T-helper 17 cell (primary cell): ENCODE results near the gene SQOR. TPM values are rescaled to one million over a fixed set of nuclear protein-coding genes. Genes with fewer than 3 reads are reported as not detected.

Source experiments
- ATAC-seq: fragments of 150-1000 bp; cut with Tn5 transposase; 2 replicates; pipeline ENCODE4 v1.10.0; 2021; ENCODE audit warnings: mild to moderate bottlenecking, moderate library complexity
- DNase-seq, 3 donors: peaks; one replicate each; pipeline versions ENCODE4 v3.0.0 to v3.0.0-alpha.2; 2020 to 2021
- H3K9me3 ChIP-seq: one replicate; pipeline ENCODE4 v1.7.0; 2013; ENCODE audit warnings: low read length, mild to moderate bottlenecking; ENCODE audit not compliant: control insufficient read depth, poor library complexity, severe bottlenecking
- H3K27ac Mint-ChIP-seq: one replicate; pipeline ENCODE4 v1.8.0; 2022; ENCODE audit warnings: mild to moderate bottlenecking, moderate library complexity, mixed read lengths
- H3K27me3 Mint-ChIP-seq: one replicate; pipeline ENCODE4 v1.8.0; 2022; ENCODE audit warnings: mixed read lengths
- H3K36me3 Mint-ChIP-seq: one replicate; pipeline ENCODE4 v1.8.0; 2022; ENCODE audit warnings: low read depth, mixed read lengths
- H3K4me1 Mint-ChIP-seq: one replicate; pipeline ENCODE4 v1.8.0; 2022; ENCODE audit warnings: mild to moderate bottlenecking, mixed read lengths
- H3K4me3 Mint-ChIP-seq: one replicate; pipeline ENCODE4 v1.8.0; 2022; ENCODE audit warnings: mild to moderate bottlenecking, moderate library complexity, mixed read lengths
- total RNA-seq, 4 donors: library from RNA in 2 of 4; stranded (reverse) in 2 of 4; gene quantifications; one replicate each; pipeline ENCODE4 v1.2.3 and lab custom pipeline; 2022 to 2026

The SQOR gene
- total RNA-seq, 2 donors from 2014 or later, result 36.5 to 39.0 TPM

DNA sequence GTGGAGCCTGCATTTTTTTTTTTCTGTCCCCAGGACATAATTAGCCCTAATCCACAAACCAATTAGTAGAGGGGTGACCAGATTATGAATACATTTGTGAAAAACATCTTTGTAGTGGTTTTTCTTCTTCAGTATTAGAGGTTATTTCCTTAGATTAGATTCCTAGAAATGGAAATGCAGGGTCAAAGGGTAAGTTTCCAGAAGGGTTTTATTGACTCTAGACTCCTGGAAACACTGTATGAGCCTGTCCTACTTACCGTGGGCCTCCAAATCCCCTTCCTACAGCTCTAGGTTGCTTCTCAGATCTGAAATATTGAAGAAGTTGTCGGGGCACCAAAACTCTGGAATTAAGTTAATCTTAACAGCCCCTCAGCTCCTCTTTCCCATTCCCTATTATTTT lies 22.4 kb downstream of the SQOR start:
- H3K27me3 Mint-ChIP-seq, result no peaks in the 10 kb centered on the region
- H3K4me3 Mint-ChIP-seq, result no peak overlapping the region
- no peaks in the 10 kb centered on the region for H3K9me3 ChIP-seq
- peak overlapping the region; percentile 75 for H3K27ac Mint-ChIP-seq
- ATAC-seq (no peak), DNase-seq (no peak)
- H3K4me1 Mint-ChIP-seq, result peaks cover 43% of the 10 kb centered on the region
- peaks cover 5% of the 10 kb centered on the region for H3K36me3 Mint-ChIP-seq

DNA sequence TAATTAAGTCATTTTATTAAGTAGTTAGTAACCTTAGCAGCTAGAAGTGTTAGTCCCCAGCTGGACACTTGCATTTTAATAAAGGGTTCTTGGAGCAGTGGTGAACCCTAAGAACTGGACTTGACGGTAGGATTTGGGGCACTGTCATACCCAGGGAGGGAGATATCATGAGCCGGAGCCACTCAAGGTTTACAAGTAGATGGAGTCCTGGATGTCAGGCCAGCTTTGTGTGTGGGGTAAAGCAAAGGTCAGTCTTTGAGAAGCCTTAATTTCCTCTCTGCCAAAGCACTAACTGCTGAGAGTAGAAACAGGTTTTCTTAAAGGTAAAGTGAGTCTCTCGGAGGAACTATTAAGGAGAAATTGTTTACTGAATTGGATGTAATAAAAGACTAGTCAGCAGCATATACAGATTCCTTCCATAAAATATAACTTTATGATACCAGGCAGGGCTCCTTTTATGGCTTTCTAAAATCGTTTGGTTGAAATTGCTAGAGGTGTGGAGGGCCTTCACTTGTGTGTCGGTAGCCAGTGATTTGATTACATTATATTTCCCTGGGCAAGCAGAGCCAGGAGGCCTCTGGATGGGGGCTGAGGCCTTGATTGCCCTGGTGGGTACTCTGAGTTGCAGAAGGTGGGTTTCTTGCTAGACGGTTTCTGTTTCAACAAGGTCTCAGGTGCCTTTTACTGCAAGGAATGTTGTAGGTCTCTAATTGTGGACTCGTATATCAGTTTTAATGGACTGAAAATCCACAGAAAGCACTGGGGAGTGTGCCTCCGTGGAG lies 23.1 kb downstream of the SQOR start:
- Mint-ChIP-seq H3K36me3 (peaks cover 5% of the 10 kb centered on the region), H3K4me3 (no peak overlapping the region), H3K27me3 (no peaks in the 10 kb centered on the region), H3K27ac (peak overlapping the region; percentile 75), H3K4me1 (peaks cover 42% of the 10 kb centered on the region)
- ATAC-seq, result no peak
- no peak for DNase-seq
- H3K9me3 ChIP-seq, result no peaks in the 10 kb centered on the region

DNA sequence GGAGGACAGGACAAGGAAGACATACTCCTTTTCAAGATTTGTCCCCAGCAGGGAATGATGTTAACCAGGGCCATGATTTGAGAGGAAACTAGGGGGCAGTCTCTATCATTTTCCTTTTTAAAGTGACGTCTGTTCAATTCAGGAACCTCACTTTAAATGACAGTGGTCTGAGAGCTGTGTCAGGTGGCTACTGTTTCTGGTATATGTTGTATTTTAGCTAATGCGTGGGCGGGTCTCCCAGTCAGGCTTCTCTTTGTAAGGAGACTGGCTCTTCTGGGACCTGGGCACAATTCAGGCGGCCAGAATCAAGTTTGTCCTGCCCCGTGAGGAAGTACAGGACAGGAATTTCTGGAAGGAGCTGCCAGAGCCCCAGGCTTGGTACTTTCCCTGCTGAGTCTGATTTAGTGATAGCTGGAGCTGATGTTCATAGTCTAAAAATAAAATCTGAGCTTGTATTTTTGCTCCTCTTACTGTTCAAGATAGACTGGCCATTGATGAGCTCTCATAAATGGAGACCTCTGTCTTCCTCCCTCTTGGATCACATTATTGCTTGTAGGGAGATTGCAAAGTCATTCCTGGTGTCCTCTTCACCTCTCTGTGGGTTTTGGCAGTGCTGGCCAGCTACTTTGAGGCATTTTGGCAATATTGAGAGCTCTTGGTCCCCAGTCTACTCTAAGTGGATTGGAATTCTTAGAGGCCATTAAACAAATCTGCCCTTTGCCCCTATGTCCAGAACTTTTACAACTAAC lies 25.6 kb downstream of the SQOR start:
- H3K9me3 ChIP-seq, result no peaks in the 10 kb centered on the region
- Mint-ChIP-seq H3K36me3 (peaks cover 5% of the 10 kb centered on the region), H3K27me3 (no peaks in the 10 kb centered on the region), H3K4me3 (no peak overlapping the region), H3K4me1 (peaks cover 28% of the 10 kb centered on the region), H3K27ac (peak overlapping the region; percentile 71)
- DNase-seq (no peak), ATAC-seq (no peak)

GRCh38 chr15:45662375-45662774 lies 27.5 kb downstream of the SQOR start:
- ATAC-seq (no peak), DNase-seq (no peak)
- no peaks in the 10 kb centered on the region for H3K9me3 ChIP-seq
- Mint-ChIP-seq H3K4me1 (peaks cover 25% of the 10 kb centered on the region), H3K27ac (no peak overlapping the region), H3K4me3 (no peak overlapping the region), H3K27me3 (no peaks in the 10 kb centered on the region), H3K36me3 (peaks cover 8% of the 10 kb centered on the region)

- no peak overlapping the region for H3K27ac Mint-ChIP-seq
- ATAC-seq, result no peak
These were observed 29.6 kb downstream of the SQOR start for GRCh38 chr15:45664451-45664850.

DNA sequence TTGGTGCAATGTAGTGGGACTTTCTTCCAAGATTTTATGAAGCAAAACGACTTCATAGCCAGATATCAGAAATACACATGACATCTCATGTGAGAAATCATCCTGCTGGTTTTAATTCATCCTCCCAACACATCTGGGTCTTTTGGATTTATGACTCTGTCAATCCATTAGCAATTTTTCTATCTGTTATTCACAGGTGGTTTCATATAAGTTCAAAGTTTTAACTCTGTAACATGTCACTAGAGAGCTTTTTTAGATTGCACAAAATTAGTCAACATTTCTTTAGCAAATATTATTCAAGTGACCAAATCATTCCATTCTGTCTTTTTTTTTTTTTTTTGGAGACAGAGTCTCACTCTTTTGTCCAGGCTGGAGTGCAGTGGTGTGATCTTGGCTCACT lies 30.4 kb downstream of the SQOR start:
- Mint-ChIP-seq H3K27me3 (no peaks in the 10 kb centered on the region), H3K27ac (no peak overlapping the region), H3K36me3 (peaks cover 10% of the 10 kb centered on the region), H3K4me1 (peaks cover 15% of the 10 kb centered on the region), H3K4me3 (no peak overlapping the region)
- H3K9me3 ChIP-seq, result no peaks in the 10 kb centered on the region
- no peak for DNase-seq
- ATAC-seq, result no peak

More at GRCh38 chr15:45664451-45664850, 29.6 kb downstream of the SQOR start:
- no peaks in the 10 kb centered on the region for H3K9me3 ChIP-seq
- peaks cover 11% of the 10 kb centered on the region for H3K36me3 Mint-ChIP-seq
- H3K4me1 Mint-ChIP-seq, result peaks cover 19% of the 10 kb centered on the region
- no peaks in the 10 kb centered on the region for H3K27me3 Mint-ChIP-seq
- no peak overlapping the region for H3K4me3 Mint-ChIP-seq
- no peak for DNase-seq

- H3K4me3 Mint-ChIP-seq, result no peak overlapping the region
- H3K4me1 Mint-ChIP-seq, result peaks cover 17% of the 10 kb centered on the region
- H3K27me3 Mint-ChIP-seq, result no peaks in the 10 kb centered on the region
- no peaks in the 10 kb centered on the region for H3K9me3 ChIP-seq
- DNase-seq (no peak), ATAC-seq (no peak)
- H3K27ac Mint-ChIP-seq, result no peak overlapping the region
- peaks cover 13% of the 10 kb centered on the region for H3K36me3 Mint-ChIP-seq
These were observed 31.5 kb downstream of the SQOR start for GRCh38 chr15:45666119-45666875.

- Mint-ChIP-seq H3K36me3 (peaks cover 13% of the 10 kb centered on the region), H3K27ac (peak overlapping the region; percentile 49)
- no peak for ATAC-seq
These were observed 32.2 kb downstream of the SQOR start for GRCh38 chr15:45667002-45667401.

DNA sequence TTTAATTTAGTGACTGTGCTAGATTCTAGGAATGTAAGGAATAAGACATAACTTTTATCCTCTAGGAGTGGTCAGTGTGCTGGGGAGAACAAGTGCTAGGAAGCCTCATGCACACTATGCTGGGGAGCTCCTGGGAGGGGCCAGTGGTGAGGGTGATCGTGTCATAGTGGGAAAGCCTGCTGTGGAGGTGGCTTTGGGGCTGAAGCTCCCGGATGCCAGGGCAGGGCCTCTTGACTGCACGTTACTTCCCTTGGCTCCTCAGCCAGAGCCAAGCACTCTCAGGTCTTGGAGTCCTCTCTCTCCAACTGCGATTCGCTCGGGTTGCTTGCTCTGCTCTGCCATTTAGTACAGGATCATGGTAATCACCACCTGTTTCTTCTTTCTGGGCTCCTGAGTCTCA lies 33.6 kb downstream of the SQOR start:
- ATAC-seq (no peak), DNase-seq (no peak)
- Mint-ChIP-seq H3K27ac (no peak overlapping the region), H3K4me3 (no peak overlapping the region), H3K4me1 (peaks cover 14% of the 10 kb centered on the region), H3K27me3 (no peaks in the 10 kb centered on the region), H3K36me3 (peaks cover 13% of the 10 kb centered on the region)
- H3K9me3 ChIP-seq, result no peaks in the 10 kb centered on the region

More at GRCh38 chr15:45667002-45667401, 32.2 kb downstream of the SQOR start:
- Mint-ChIP-seq H3K27me3 (no peaks in the 10 kb centered on the region), H3K4me1 (peaks cover 16% of the 10 kb centered on the region), H3K4me3 (no peak overlapping the region)
- H3K9me3 ChIP-seq, result no peaks in the 10 kb centered on the region
- no peak for DNase-seq

GRCh38 chr15:45669422-45669821 lies 34.6 kb downstream of the SQOR start:
- DNase-seq (no peak), ATAC-seq (no peak)
- H3K9me3 ChIP-seq, result no peaks in the 10 kb centered on the region
- no peak overlapping the region for H3K4me3 Mint-ChIP-seq
- peak overlapping the region; percentile 65 for H3K27ac Mint-ChIP-seq
- peaks cover 15% of the 10 kb centered on the region for H3K4me1 Mint-ChIP-seq
- H3K36me3 Mint-ChIP-seq, result peaks cover 13% of the 10 kb centered on the region
- H3K27me3 Mint-ChIP-seq, result no peaks in the 10 kb centered on the region

- H3K27me3 Mint-ChIP-seq, result no peaks in the 10 kb centered on the region
- no peaks in the 10 kb centered on the region for H3K9me3 ChIP-seq
- H3K36me3 Mint-ChIP-seq, result peaks cover 15% of the 10 kb centered on the region
- no peak overlapping the region for H3K4me3 Mint-ChIP-seq
- peak overlapping the region; percentile 65 for H3K27ac Mint-ChIP-seq
- H3K4me1 Mint-ChIP-seq, result peaks cover 14% of the 10 kb centered on the region
- ATAC-seq (no peak), DNase-seq (no peak)
These were observed 35.3 kb downstream of the SQOR start for GRCh38 chr15:45670091-45670490.

- H3K36me3 Mint-ChIP-seq, result peaks cover 15% of the 10 kb centered on the region
- H3K27me3 Mint-ChIP-seq, result no peaks in the 10 kb centered on the region
- H3K4me3 Mint-ChIP-seq, result no peak overlapping the region
- no peak for DNase-seq
- ATAC-seq, result no peak
- peak overlapping the region; percentile 65 for H3K27ac Mint-ChIP-seq
- H3K4me1 Mint-ChIP-seq, result peaks cover 14% of the 10 kb centered on the region
- no peaks in the 10 kb centered on the region for H3K9me3 ChIP-seq
These were observed 35.7 kb downstream of the SQOR start for GRCh38 chr15:45670511-45670910.

- peaks cover 15% of the 10 kb centered on the region for H3K4me1 Mint-ChIP-seq
- no peak overlapping the region for H3K4me3 Mint-ChIP-seq
- no peak overlapping the region for H3K27ac Mint-ChIP-seq
- no peaks in the 10 kb centered on the region for H3K9me3 ChIP-seq
- no peaks in the 10 kb centered on the region for H3K27me3 Mint-ChIP-seq
- DNase-seq, result no peak
- peaks cover 13% of the 10 kb centered on the region for H3K36me3 Mint-ChIP-seq
- ATAC-seq, result no peak
These were observed 39.8 kb downstream of the SQOR start for GRCh38 chr15:45674677-45675076.
